Stimulated activated CD8-positive, alpha-beta memory T cell treated with anti-CD3 and anti-CD28 coated beads, Interleukin-12 subunit alpha, Interleukin-12 subunit beta, amount 100 ng/mL, for 24 hours (primary cell): ENCODE results near the gene SNX19.

Source experiments
- DNase-seq: peaks from one replicate; pipeline ENCODE4 v3.0.0-alpha.2; 2020; ENCODE audit errors: extremely low read depth

Gene SNX19

GRCh38 chr11:130905512-130905911 lies 10.8 kb downstream of the SNX19 start:
- DNase-seq: no peak

- no peak for DNase-seq
Observed at GRCh38 chr11:130904380-130904779, 11.9 kb downstream of the SNX19 start.

GRCh38 chr11:130902380-130902779 lies 13.9 kb downstream of the SNX19 start:
- DNase-seq: no peak

GRCh38 chr11:130899106-130899505 lies 17.2 kb downstream of the SNX19 start:
- no peak for DNase-seq

- DNase-seq: no peak
Observed at GRCh38 chr11:130897262-130898182, 18.8 kb downstream of the SNX19 start.

GRCh38 chr11:130894322-130895025 lies 21.8 kb downstream of the SNX19 start:
- peak; percentile 10 for DNase-seq

- no peak for DNase-seq
Observed at GRCh38 chr11:130892861-130893260, 23.4 kb downstream of the SNX19 start.

- DNase-seq: no peak
Observed at GRCh38 chr11:130891326-130891725, 25.0 kb downstream of the SNX19 start.

GRCh38 chr11:130890039-130890745 lies 26.1 kb downstream of the SNX19 start:
- no peak for DNase-seq

GRCh38 chr11:130888790-130889189 lies 27.5 kb downstream of the SNX19 start:
- DNase-seq: no peak

- no peak for DNase-seq
Observed at GRCh38 chr11:130886704-130887103, 29.6 kb downstream of the SNX19 start.

GRCh38 chr11:130882138-130882551 lies 34.1 kb downstream of the SNX19 start:
- no peak for DNase-seq

GRCh38 chr11:130881475-130882137 lies 34.7 kb downstream of the SNX19 start:
- DNase-seq: no peak

GRCh38 chr11:130879836-130880235 lies 36.4 kb downstream of the SNX19 start:
- DNase-seq: no peak

- DNase-seq: no peak
Observed at GRCh38 chr11:130876931-130877915, 39.1 kb downstream of the SNX19 start.

- no peak for DNase-seq
Observed at GRCh38 chr11:130876100-130876499, 40.2 kb downstream of the SNX19 start.

GRCh38 chr11:130874955-130875531 lies 41.2 kb downstream of the SNX19 start:
- DNase-seq: no peak

GRCh38 chr11:130874396-130874795 lies 41.9 kb downstream of the SNX19 start:
- no peak for DNase-seq

GRCh38 chr11:130873761-130874160 lies 42.5 kb downstream of the SNX19 start:
- no peak for DNase-seq

GRCh38 chr11:130872981-130873380 lies 43.3 kb downstream of the SNX19 start:
- DNase-seq: no peak
